CD4-positive, alpha-beta T cell (primary cell): ENCODE results near the gene MIOX. TPM values are rescaled to one million over a fixed set of nuclear protein-coding genes. Genes with fewer than 3 reads are reported as not detected.

Experiments
- ATAC-seq: fragments of 200-7000 bp; cut with Tn5 transposase; one replicate; pipeline ENCODE4 v1.10.0; 2022; ENCODE audit warnings: mild to moderate bottlenecking; ENCODE audit not compliant: poor library complexity
- CTCF ChIA-PET: fragments of 350-600 bp; sonication (Branson Sonifier 250); formaldehyde crosslinking; loops from one replicate; lab custom pipeline; 2021; ENCODE audit warnings: antibody characterized with exemption, inconsistent platforms; lab: Charles Lee
- POLR2A ChIA-PET: fragments of 350-600 bp; sonication (Branson Sonifier 250); formaldehyde crosslinking; loops from one replicate; lab custom pipeline; 2021; ENCODE audit warnings: antibody characterized with exemption, inconsistent platforms; lab: Charles Lee
- DNase-seq, 14 experiments: peaks; one replicate each; pipeline ENCODE4 v3.0.0-alpha.2; 2013 to 2020; ENCODE audit warnings: mixed read lengths in 2 of 14
- H3K27ac ChIP-seq, 2 donors: one replicate each; pipeline versions ENCODE4 v1.5.1 to v1.7.0; 2013; ENCODE audit warnings: low read length in 2 of 2, low read depth in 1 of 2, mild to moderate bottlenecking in 1 of 2
- H3K27me3 ChIP-seq, 2 experiments: 1 replicate in 1 of 2; 2 replicates in 1 of 2; pipeline versions ENCODE4 v1.6.1 to v1.7.0; 2013; ENCODE audit warnings: low read length in 2 of 2, control low read depth in 1 of 2, mild to moderate bottlenecking in 1 of 2, moderate library complexity in 1 of 2; ENCODE audit not compliant: insufficient read depth in 2 of 2, control insufficient read depth in 1 of 2
- H3K36me3 ChIP-seq: one replicate; pipeline ENCODE4 v1.6.1; 2013; ENCODE audit warnings: low read length, control low read depth; ENCODE audit not compliant: insufficient read depth
- H3K4me1 ChIP-seq: one replicate; pipeline ENCODE4 v1.6.1; 2013; ENCODE audit warnings: low read length, control low read depth; ENCODE audit not compliant: insufficient read depth
- H3K4me3 ChIP-seq: one replicate; pipeline ENCODE4 v1.5.1; 2013; ENCODE audit warnings: mild to moderate bottlenecking, low read length, moderate library complexity
- H3K9me3 ChIP-seq, 2 experiments: 1 replicate in 1 of 2; 2 replicates in 1 of 2; pipeline versions ENCODE4 v1.6.1 to v1.7.0; 2013; ENCODE audit warnings: low read length in 2 of 2, mild to moderate bottlenecking in 2 of 2, control low read depth in 1 of 2, moderate library complexity in 1 of 2; ENCODE audit not compliant: control insufficient read depth in 1 of 2, insufficient read depth in 1 of 2
- H3K27ac Mint-ChIP-seq: one replicate; pipeline ENCODE4 v1.8.0; 2020; ENCODE audit warnings: mixed read lengths
- H3K27me3 Mint-ChIP-seq: one replicate; pipeline ENCODE4 v1.8.0; 2021; ENCODE audit warnings: mixed read lengths
- H3K36me3 Mint-ChIP-seq: one replicate; pipeline ENCODE4 v1.8.0; 2021; ENCODE audit warnings: low read depth, mixed read lengths
- H3K4me1 Mint-ChIP-seq: one replicate; pipeline ENCODE4 v1.8.0; 2021; ENCODE audit warnings: low read depth, mixed read lengths
- H3K4me3 Mint-ChIP-seq: one replicate; pipeline ENCODE4 v1.8.0; 2020; ENCODE audit warnings: mild to moderate bottlenecking, mixed read lengths
- H3K9me3 Mint-ChIP-seq: one replicate; pipeline ENCODE4 v1.8.0; 2020; ENCODE audit warnings: mixed read lengths
- CTCF ChIP-seq: fragments of 200-600 bp; IDR thresholded peaks from one replicate; pipeline ENCODE4 v1.8.0; 2022; ENCODE audit warnings: antibody characterized with exemption, mild to moderate bottlenecking
- intact Hi-C, 2 experiments: fragments of 100-400 bp; cut with DNase I in 1 of 2; cut with micrococcal nuclease in 1 of 2; formaldehyde crosslinking; loops; one replicate each; pipeline versions ENCODE4 v1.15.1 to v1.9.0; 2023 to 2025; cut with DNase I, micrococcal nuclease
- total RNA-seq, 174 experiments: library from RNA in 2 of 174; stranded (reverse) in 2 of 174; gene quantifications; one replicate each; pipeline ENCODE4 v1.2.3 and lab custom pipeline; 2021 to 2026

MIOX gene
- total RNA-seq, 2 experiments from 2014 or later = not detected

- POLR2A ChIA-PET = no interaction called here
- H3K27ac Mint-ChIP-seq = no peak overlapping the region
Observed at GRCh38 chr22:50477923-50478322, 8.7 kb upstream of the MIOX start.

GRCh38 chr22:50479721-50480120 is 6.9 kb upstream of the MIOX start:
- Histone ChIP-seq H3K27ac (no peak overlapping the region), H3K4me3 (no peak overlapping the region), H3K4me1 (peaks cover 24% of the 10 kb centered on the region), H3K9me3 (no peaks in the 10 kb centered on the region), H3K36me3 (no peaks in the 10 kb centered on the region), H3K27me3 (peaks cover 0 to 2% of the 10 kb centered on the region in 2 experiments)
- intact Hi-C loops = no loop called here
- ChIA-PET CTCF (interaction anchor here (1.0 to 2.4 kb wide), 4 partner anchors 18 to 83 kb away, joined by 3 to 7 read pairs (median 4); partner anchors contain the start of genes SCO2 and SYCE3), POLR2A (interaction anchor here (0.7 kb wide), 1 partner anchor 141 kb away, joined by 3 read pairs; no protein-coding TSS in a partner anchor)
- Mint-ChIP-seq H3K36me3 (no peaks in the 10 kb centered on the region), H3K27ac (peak overlapping the region; percentile 30), H3K4me3 (peak overlapping the region; percentile 81), H3K27me3 (no peaks in the 10 kb centered on the region), H3K4me1 (peaks cover 11% of the 10 kb centered on the region), H3K9me3 (no peaks in the 10 kb centered on the region)
- TF ChIP-seq CTCF = no peak
- ATAC-seq (no peak), DNase-seq (no peak)

More at GRCh38 chr22:50477923-50478322, 8.7 kb upstream of the MIOX start:
- H3K27me3 Mint-ChIP-seq = no peaks in the 10 kb centered on the region
- Histone ChIP-seq H3K27ac (no peak overlapping the region), H3K9me3 (no peaks in the 10 kb centered on the region), H3K36me3 (no peaks in the 10 kb centered on the region), H3K4me1 (peaks cover 37% of the 10 kb centered on the region), H3K27me3 (peaks cover 0 to 2% of the 10 kb centered on the region in 2 experiments), H3K4me3 (no peak overlapping the region)
- no peak for ATAC-seq
- peaks cover 24% of the 10 kb centered on the region for H3K4me1 Mint-ChIP-seq
- CTCF ChIA-PET = no interaction called here
- TF ChIP-seq CTCF = no peak
- peaks cover 11% of the 10 kb centered on the region for H3K36me3 Mint-ChIP-seq
- peak overlapping the region; percentile 76 for H3K4me3 Mint-ChIP-seq
- intact Hi-C loops = loop anchor here in 1 of 2 experiments (2.0 kb wide), 1 partner anchor 29 kb away; the partner anchor contains the start of gene LMF2
- DNase-seq = no peak
- H3K9me3 Mint-ChIP-seq = no peaks in the 10 kb centered on the region

- ChIA-PET POLR2A (interaction anchor here (1.0 to 2.0 kb wide), 3 partner anchors 11 to 45 kb away, joined by 3 to 8 read pairs (median 5); partner anchors contain the start of genes LMF2 and NCAPH2), CTCF (interaction anchor here (1.0 to 2.4 kb wide), 3 partner anchors 17 to 82 kb away, joined by 3 to 7 read pairs (median 3); partner anchors contain the start of gene SYCE3)
- Mint-ChIP-seq H3K36me3 (no peaks in the 10 kb centered on the region), H3K9me3 (no peaks in the 10 kb centered on the region), H3K27me3 (no peaks in the 10 kb centered on the region), H3K27ac (no peak overlapping the region), H3K4me3 (peak overlapping the region; percentile 81), H3K4me1 (peaks cover 9% of the 10 kb centered on the region)
- ATAC-seq = no peak
- peak overlapping the region; percentile 19 for H3K4me3 ChIP-seq
- H3K27me3 ChIP-seq = peaks cover 0 to 2% of the 10 kb centered on the region in 2 experiments
- no peak overlapping the region for H3K27ac ChIP-seq
- DNase-seq = no peak
- no peaks in the 10 kb centered on the region for H3K36me3 ChIP-seq
- peaks cover 16% of the 10 kb centered on the region for H3K4me1 ChIP-seq
- no peaks in the 10 kb centered on the region for H3K9me3 ChIP-seq
- intact Hi-C loops = no loop called here
- TF ChIP-seq CTCF = no peak
Observed at GRCh38 chr22:50481045-50481439, 5.6 kb upstream of the MIOX start.
